Neural cell (in vitro differentiated cells): ENCODE data around the gene FUBP3.

Source experiments
- CTCF ChIP-seq: fragments of 450-650 bp; IDR thresholded peaks from 2 replicates; pipeline ENCODE4 v1.5.1; 2014; ENCODE audit warnings: antibody characterized with exemption, mild to moderate bottlenecking, moderate library complexity; ENCODE audit not compliant: poor library complexity, severe bottlenecking
- POLR2AphosphoS5 ChIP-seq: IDR thresholded peaks from 2 replicates; pipeline ENCODE4 v1.6.1; 2012
- REST ChIP-seq: IDR thresholded peaks from 2 replicates; pipeline ENCODE4 v1.6.1; 2012; ENCODE audit warnings: borderline replicate concordance

GRCh38 chr9:130651221-130651620 is 71.8 kb downstream of the FUBP3 start:
- no peak for TF ChIP-seq REST
- TF ChIP-seq POLR2AphosphoS5 = no peak
- TF ChIP-seq CTCF = no peak
